Right atrium auricular region (tissue), 2 donors: ENCODE data around the gene CADM2. TPM values are rescaled to one million over a fixed set of nuclear protein-coding genes. Genes with fewer than 3 reads are reported as not detected.
"Not testable (repeated sequence)": the region's sequence is repeated elsewhere in the genome, so short reads cannot be mapped to it uniquely, and the experiment has no call there.

Experiments
- DNase-seq: peaks from one replicate; pipeline ENCODE4 v3.0.0-alpha.2; 2019; ENCODE audit warnings: low spot score
- H3K27ac ChIP-seq, 2 donors: fragments of 200-600 bp; sonication (generic); 1 replicate in 1 of 2; 2 replicates in 1 of 2; pipeline ENCODE4 v1.5.1; 2016 to 2019
- H3K27me3 ChIP-seq, 2 donors: fragments of 200-600 bp; sonication (generic); one replicate each; pipeline versions ENCODE4 v1.5.1 to v1.6.0; 2017 to 2019
- H3K36me3 ChIP-seq: fragments of 200-600 bp; sonication (generic); one replicate; pipeline ENCODE4 v1.5.1; 2016
- H3K4me1 ChIP-seq, 2 donors: fragments of 200-600 bp; sonication (generic); one replicate each; pipeline versions ENCODE4 v1.5.1 to v1.6.0; 2017 to 2019
- H3K4me3 ChIP-seq, 2 donors: fragments of 200-600 bp; sonication (generic); 1 replicate in 1 of 2; 2 replicates in 1 of 2; pipeline ENCODE4 v1.5.1; 2017 to 2019; ENCODE audit warnings: mild to moderate bottlenecking in 1 of 2, moderate library complexity in 1 of 2
- H3K9me3 ChIP-seq, 2 donors: fragments of 200-600 bp; sonication (generic); one replicate each; pipeline ENCODE4 v1.5.1; 2019
- CTCF ChIP-seq, 2 donors: fragments of 200-600 bp; sonication (generic); IDR thresholded peaks; one replicate each; pipeline ENCODE4 v1.5.1; 2019; ENCODE audit warnings: antibody characterized with exemption in 2 of 2
- total RNA-seq, 2 donors: library from RNA; depleted of rRNA; stranded (reverse); fragments of >200 nt; gene quantifications; one replicate each; pipeline ENCODE4 v1.1.0, GENCODE V29; 2016

The CADM2 gene
- total RNA-seq, 2 donors from 2014 or later = 6.5 to 9.5 TPM

- Histone ChIP-seq H3K9me3 (no peaks in the 10 kb centered on the region), H3K27ac (no peak overlapping the region)
These were observed 523.4 kb downstream of the CADM2 start for GRCh38 chr3:85482213-85482490.

GRCh38 chr3:85483986-85484385 is 525.2 kb downstream of the CADM2 start:
- TF ChIP-seq CTCF (IDR thresholded peaks at IDR 0.05) = no peak
- H3K4me1 ChIP-seq = no peaks in the 10 kb centered on the region
- no peak overlapping the region for H3K27ac ChIP-seq
- no peak for DNase-seq
- H3K9me3 ChIP-seq = no peaks in the 10 kb centered on the region
- H3K36me3 ChIP-seq = no peaks in the 10 kb centered on the region
- no peak overlapping the region for H3K4me3 ChIP-seq
- H3K27me3 ChIP-seq = no peaks in the 10 kb centered on the region

More at GRCh38 chr3:85482213-85482490, 523.4 kb downstream of the CADM2 start:
- Histone ChIP-seq H3K36me3 (no peaks in the 10 kb centered on the region), H3K4me3 (no peak overlapping the region), H3K4me1 (no peaks in the 10 kb centered on the region), H3K27me3 (no peaks in the 10 kb centered on the region)
- no peak for TF ChIP-seq CTCF (IDR thresholded peaks at IDR 0.05)
- no peak for DNase-seq

- no peak for DNase-seq
- Histone ChIP-seq H3K36me3 (no peaks in the 10 kb centered on the region), H3K4me3 (no peak overlapping the region), H3K27me3 (no peaks in the 10 kb centered on the region), H3K4me1 (no peaks in the 10 kb centered on the region), H3K9me3 (no peaks in the 10 kb centered on the region), H3K27ac (no peak overlapping the region)
- TF ChIP-seq CTCF (IDR thresholded peaks at IDR 0.05) = no peak
These were observed 528.6 kb downstream of the CADM2 start for GRCh38 chr3:85487375-85487774.

GRCh38 chr3:85495602-85496001 is 536.8 kb downstream of the CADM2 start:
- H3K27ac ChIP-seq = no peak overlapping the region
- H3K4me1 ChIP-seq = no peaks in the 10 kb centered on the region
- H3K9me3 ChIP-seq = peaks cover 0 to 3% of the 10 kb centered on the region in 2 donors
- no peak for TF ChIP-seq CTCF (IDR thresholded peaks at IDR 0.05)
- no peak overlapping the region for H3K4me3 ChIP-seq
- no peaks in the 10 kb centered on the region for H3K27me3 ChIP-seq
- no peak for DNase-seq
- H3K36me3 ChIP-seq = no peaks in the 10 kb centered on the region

- no peak overlapping the region for H3K27ac ChIP-seq
- DNase-seq = no peak
- no peak overlapping the region for H3K4me3 ChIP-seq
- TF ChIP-seq CTCF (IDR thresholded peaks at IDR 0.05) = no peak
- H3K36me3 ChIP-seq = no peaks in the 10 kb centered on the region
- no peaks in the 10 kb centered on the region for H3K27me3 ChIP-seq
- no peaks in the 10 kb centered on the region for H3K4me1 ChIP-seq
- peaks cover 0 to 3% of the 10 kb centered on the region in 2 donors for H3K9me3 ChIP-seq
These were observed 539.4 kb downstream of the CADM2 start for GRCh38 chr3:85498177-85498576.

GRCh38 chr3:85502148-85502875 is 543.5 kb downstream of the CADM2 start:
- H3K27me3 ChIP-seq = no peaks in the 10 kb centered on the region
- peaks cover 0 to 3% of the 10 kb centered on the region in 2 donors for H3K9me3 ChIP-seq
- no peak for DNase-seq
- H3K4me1 ChIP-seq = no peaks in the 10 kb centered on the region
- no peak overlapping the region for H3K27ac ChIP-seq
- TF ChIP-seq CTCF (IDR thresholded peaks at IDR 0.05) = no peak
- no peaks in the 10 kb centered on the region for H3K36me3 ChIP-seq
- no peak overlapping the region for H3K4me3 ChIP-seq

GRCh38 chr3:85504129-85504784 is 545.5 kb downstream of the CADM2 start:
- DNase-seq, H3K9me3 ChIP-seq, H3K27ac ChIP-seq, H3K4me3 ChIP-seq, H3K4me1 ChIP-seq, H3K36me3 ChIP-seq, H3K27me3 ChIP-seq: not testable (repeated sequence)

- H3K4me1 ChIP-seq, H3K36me3 ChIP-seq, H3K9me3 ChIP-seq, H3K4me3 ChIP-seq, H3K27me3 ChIP-seq, DNase-seq, H3K27ac ChIP-seq: not testable (repeated sequence)
These were observed 546.2 kb downstream of the CADM2 start for GRCh38 chr3:85504785-85505511.
